Neural progenitor cell (in vitro differentiated cells): ENCODE measurements around the gene NES.

ENCODE experiments used
- CTCF ChIP-seq: fragments of 200-600 bp; sonication (generic); IDR thresholded peaks from 2 replicates; pipeline ENCODE4 v1.5.1; 2017; ENCODE audit warnings: antibody characterized with exemption, mild to moderate bottlenecking
- EZH2 ChIP-seq: fragments of 200-600 bp; sonication (generic); IDR thresholded peaks from 2 replicates; pipeline ENCODE4 v1.6.1; 2017; ENCODE audit warnings: antibody characterized with exemption, mild to moderate bottlenecking, moderate library complexity

DNA sequence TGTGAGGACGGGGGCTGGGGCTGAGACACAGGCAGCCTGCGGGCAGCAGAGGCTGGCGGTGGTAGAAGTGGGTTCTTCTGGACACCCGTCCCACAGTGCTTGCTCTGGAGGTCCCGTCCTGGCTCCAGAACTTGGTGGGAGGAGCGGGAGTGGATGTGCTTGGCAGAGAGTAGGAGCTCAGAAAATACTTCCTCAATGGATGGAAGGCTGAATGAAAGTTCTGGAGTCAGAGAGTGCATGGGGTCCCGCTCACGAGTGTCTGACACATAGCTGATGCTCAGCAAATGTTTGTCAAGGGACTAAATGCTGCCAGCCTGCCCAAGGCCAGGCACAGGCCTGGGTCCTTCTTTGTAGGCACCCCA lies 13.4 kb upstream of the NES start:
- no peak for TF ChIP-seq CTCF
- no peak for TF ChIP-seq EZH2
